ENCODE data around the gene FRAT2. TPM values are rescaled to one million over a fixed set of nuclear protein-coding genes. Genes with fewer than 3 reads are reported as not detected.
A peak's percentile ranks its signal among the peaks of the same experiment; 100 is the strongest.

Gene FRAT2
- total and polyA plus RNA-seq, 2 of the 13 experiments (the other 11 are each of a cell fraction or from before 2014, with no cell fraction given) = 7.2 to 14.1 TPM

- peak; percentile 78 for TF ChIP-seq PATZ1 (CRISPR knock-in tag; IDR thresholded peaks at IDR 0.05)
- TF ChIP-seq PRDM4 (CRISPR knock-in tag; IDR thresholded peaks at IDR 0.05; ENCODE audit: borderline replicate concordance) = no peak
- TF ChIP-seq ARID5B (CRISPR knock-in tag; IDR thresholded peaks at IDR 0.05) = peak; percentile 85
- no peak for TF ChIP-seq CERS6 (CRISPR knock-in tag; IDR thresholded peaks at IDR 0.05)
- no peak for TF ChIP-seq CCAR2 (optimal IDR thresholded peaks at IDR 0.05; ENCODE audit: low read depth, low read length)
- TF ChIP-seq HOXA9 (CRISPR knock-in tag; IDR thresholded peaks at IDR 0.05; ENCODE audit: borderline replicate concordance) = no peak
- peak; percentile 100 for TF ChIP-seq MAFF (IDR thresholded peaks at IDR 0.05; ENCODE audit: low read depth, low read length)
- no peak for TF ChIP-seq RBM22 (optimal IDR thresholded peaks at IDR 0.05; ENCODE audit: low read length)
- TF ChIP-seq ZNF605 (CRISPR knock-in tag; IDR thresholded peaks at IDR 0.05) = no peak
- no peak for TF ChIP-seq ZFP37 (CRISPR knock-in tag; IDR thresholded peaks at IDR 0.05; ENCODE audit: borderline replicate concordance)
- peak; percentile 87 for TF ChIP-seq HNF4A (CRISPR knock-in tag; IDR thresholded peaks at IDR 0.05)
- TF ChIP-seq ZNF839 (CRISPR knock-in tag; IDR thresholded peaks at IDR 0.05; ENCODE audit: borderline replicate concordance) = no peak
- no peak for TF ChIP-seq GRHL1 (CRISPR knock-in tag; conservative IDR thresholded peaks at IDR 0.05)
- no peak for TF ChIP-seq ZMAT3 (CRISPR knock-in tag; conservative IDR thresholded peaks at IDR 0.05)
- TF ChIP-seq TAF15 (IDR thresholded peaks at IDR 0.05; ENCODE audit: low read depth, low read length, poor library complexity, severe bottlenecking) = no peak
These were observed 5.7 kb downstream of the FRAT2 start (continued) for GRCh38 chr10:97328646-97329453.
